Testis (tissue), 2 donors: ENCODE measurements around the gene STAC2.

ENCODE experiments used
- POLR2A ChIP-seq: fragments of 450-650 bp; IDR thresholded peaks from one replicate; pipeline ENCODE4 v1.6.1; 2017; ENCODE audit warnings: antibody characterized with exemption, mild to moderate bottlenecking, moderate library complexity
- TF ChIP-seq, protein P1 (sequence below), 3 experiments: fragments of 450-650 bp in 2 of 3; fragments of 200-600 bp in 1 of 3; sonication (generic) in 1 of 3; IDR thresholded peaks; one replicate each; pipeline ENCODE4 v1.5.1; 2016 to 2019; ENCODE audit warnings: antibody characterized with exemption in 3 of 3, mild to moderate bottlenecking in 2 of 3, moderate library complexity in 1 of 3

DNA sequence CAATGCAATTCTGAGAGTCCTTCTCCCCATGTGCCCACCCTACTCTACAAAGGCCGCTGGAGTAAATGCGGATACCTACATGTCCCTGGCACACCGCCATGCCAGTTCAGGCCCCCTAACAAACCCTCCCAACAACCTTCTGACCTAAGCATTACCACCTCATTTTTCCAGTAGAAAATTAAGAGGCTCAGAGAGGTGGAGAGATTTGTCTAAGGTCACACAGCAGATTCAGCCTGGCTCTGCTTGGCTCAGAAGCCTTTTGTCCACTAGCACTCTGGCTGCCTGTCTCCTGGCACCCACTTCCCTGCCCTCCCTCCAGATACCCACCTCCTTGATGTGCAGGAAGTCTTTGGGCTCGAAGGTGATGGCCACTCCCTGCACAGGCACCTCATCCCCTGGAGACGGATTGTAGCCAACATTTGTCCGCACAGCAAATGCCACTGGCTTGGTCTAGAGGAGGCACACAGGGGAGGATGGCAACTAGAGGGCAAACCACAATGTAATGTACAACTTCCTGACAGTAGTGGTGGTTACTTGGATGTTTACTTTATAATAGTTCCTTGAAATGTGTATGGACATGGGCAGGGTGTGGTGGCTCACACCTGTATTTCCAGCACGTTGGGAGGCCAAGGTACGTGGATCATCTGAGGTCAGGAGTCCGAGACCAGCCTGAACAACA lies 38.5 kb downstream of the STAC2 start:
- TF ChIP-seq, protein P1, sequence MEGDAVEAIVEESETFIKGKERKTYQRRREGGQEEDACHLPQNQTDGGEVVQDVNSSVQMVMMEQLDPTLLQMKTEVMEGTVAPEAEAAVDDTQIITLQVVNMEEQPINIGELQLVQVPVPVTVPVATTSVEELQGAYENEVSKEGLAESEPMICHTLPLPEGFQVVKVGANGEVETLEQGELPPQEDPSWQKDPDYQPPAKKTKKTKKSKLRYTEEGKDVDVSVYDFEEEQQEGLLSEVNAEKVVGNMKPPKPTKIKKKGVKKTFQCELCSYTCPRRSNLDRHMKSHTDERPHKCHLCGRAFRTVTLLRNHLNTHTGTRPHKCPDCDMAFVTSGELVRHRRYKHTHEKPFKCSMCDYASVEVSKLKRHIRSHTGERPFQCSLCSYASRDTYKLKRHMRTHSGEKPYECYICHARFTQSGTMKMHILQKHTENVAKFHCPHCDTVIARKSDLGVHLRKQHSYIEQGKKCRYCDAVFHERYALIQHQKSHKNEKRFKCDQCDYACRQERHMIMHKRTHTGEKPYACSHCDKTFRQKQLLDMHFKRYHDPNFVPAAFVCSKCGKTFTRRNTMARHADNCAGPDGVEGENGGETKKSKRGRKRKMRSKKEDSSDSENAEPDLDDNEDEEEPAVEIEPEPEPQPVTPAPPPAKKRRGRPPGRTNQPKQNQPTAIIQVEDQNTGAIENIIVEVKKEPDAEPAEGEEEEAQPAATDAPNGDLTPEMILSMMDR (IDR thresholded peaks at IDR 0.05) = no peak
- TF ChIP-seq POLR2A = no peak
